Esophagus muscularis mucosa (tissue), 4 donors: ENCODE measurements around the gene NYAP2. TPM values are rescaled to one million over a fixed set of nuclear protein-coding genes. Genes with fewer than 3 reads are reported as not detected.

Experiments
- DNase-seq: peaks from one replicate; pipeline ENCODE4 v3.0.0-alpha.2; 2017; ENCODE audit errors: extremely low spot score
- H3K27ac ChIP-seq, 4 donors: fragments of 200-600 bp; sonication (generic); replicated peaks in 1 of 4; 1 replicate in 3 of 4; 2 replicates in 1 of 4; pipeline ENCODE4 v1.5.1; 2016 to 2019; ENCODE audit warnings: mild to moderate bottlenecking in 1 of 4
- H3K27me3 ChIP-seq, 4 donors: fragments of 200-600 bp; sonication (generic); one replicate each; pipeline versions ENCODE4 v1.5.1 to v1.6.0; 2016 to 2019
- H3K36me3 ChIP-seq, 4 donors: fragments of 200-600 bp; sonication (generic); one replicate each; pipeline ENCODE4 v1.5.1; 2016 to 2019
- H3K4me1 ChIP-seq, 4 donors: fragments of 200-600 bp; sonication (generic); one replicate each; pipeline ENCODE4 v1.5.1; 2016 to 2019
- H3K4me3 ChIP-seq, 4 donors: fragments of 200-600 bp; sonication (generic); 1 replicate in 2 of 4; 2 replicates in 2 of 4; pipeline ENCODE4 v1.5.1; 2016 to 2019; ENCODE audit warnings: mild to moderate bottlenecking in 4 of 4, moderate library complexity in 1 of 4
- H3K9me3 ChIP-seq, 4 donors: fragments of 200-600 bp; sonication (generic); 1 replicate in 3 of 4; 2 replicates in 1 of 4; pipeline ENCODE4 v1.5.1; 2016 to 2019
- EP300 ChIP-seq: sonication (generic); formaldehyde crosslinking; IDR thresholded peaks from one replicate; pipeline ENCODE4 v1.6.1; 2017; ENCODE audit warnings: antibody characterized with exemption
- POLR2A ChIP-seq: fragments of 450-650 bp; IDR thresholded peaks from one replicate; pipeline ENCODE4 v1.6.1; 2017; ENCODE audit warnings: antibody characterized with exemption, moderate library complexity, mild to moderate bottlenecking, low read depth
- POLR2AphosphoS5 ChIP-seq, 2 donors: sonication (generic); formaldehyde crosslinking; IDR thresholded peaks; one replicate each; pipeline ENCODE4 v1.6.1; 2017; ENCODE audit warnings: antibody characterized with exemption in 2 of 2
- WGBS: methylation state at CpG from one replicate; pipeline ENCODE4 v1.1.5; 2018; 5-methylcytosine and 5-hydroxymethylcytosine counted together
- intact Hi-C: fragments of 100-400 bp; cut with DNase I; formaldehyde crosslinking; loops from one replicate; pipeline ENCODE4 v1.15.1; 2023
- total RNA-seq, 4 donors: library from RNA; depleted of rRNA; stranded (reverse); fragments of >200 nt; gene quantifications; one replicate each; pipeline versions ENCODE4 v1.1.0 to v1.2.1, GENCODE V29; 2016
- TF ChIP-seq, protein P1 (sequence below), 3 experiments: fragments of 200-600 bp in 2 of 3; fragments of 450-650 bp in 1 of 3; sonication (generic) in 2 of 3; IDR thresholded peaks; one replicate each; pipeline ENCODE4 v1.5.1; 2017 to 2019; ENCODE audit warnings: antibody characterized with exemption in 3 of 3, mild to moderate bottlenecking in 2 of 3, moderate library complexity in 1 of 3

The NYAP2 gene
- total RNA-seq, 4 donors from 2014 or later, result under 0.01 to 0.26 (median 0.17) TPM; not detected in 1

DNA sequence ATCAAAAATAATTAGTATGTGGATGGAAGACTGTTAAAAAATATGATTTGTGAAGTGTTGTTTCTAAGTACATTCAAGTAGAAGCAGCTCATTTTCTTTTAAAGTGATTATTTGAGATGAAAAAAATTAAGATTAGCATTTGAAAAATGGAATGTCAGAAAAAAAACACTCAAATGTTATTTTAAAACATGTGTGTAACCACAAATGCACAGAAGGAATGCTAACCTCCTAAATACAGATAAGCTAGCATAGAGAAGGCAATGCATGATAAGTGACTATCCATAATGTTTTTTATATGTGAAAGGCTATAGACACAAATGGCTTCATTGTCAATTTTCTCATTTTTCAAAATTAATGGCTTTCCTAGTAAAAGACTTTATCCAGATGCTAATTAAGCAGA lies 198.9 kb downstream of the NYAP2 start:
- no peak for TF ChIP-seq POLR2A
- TF ChIP-seq, protein P1, sequence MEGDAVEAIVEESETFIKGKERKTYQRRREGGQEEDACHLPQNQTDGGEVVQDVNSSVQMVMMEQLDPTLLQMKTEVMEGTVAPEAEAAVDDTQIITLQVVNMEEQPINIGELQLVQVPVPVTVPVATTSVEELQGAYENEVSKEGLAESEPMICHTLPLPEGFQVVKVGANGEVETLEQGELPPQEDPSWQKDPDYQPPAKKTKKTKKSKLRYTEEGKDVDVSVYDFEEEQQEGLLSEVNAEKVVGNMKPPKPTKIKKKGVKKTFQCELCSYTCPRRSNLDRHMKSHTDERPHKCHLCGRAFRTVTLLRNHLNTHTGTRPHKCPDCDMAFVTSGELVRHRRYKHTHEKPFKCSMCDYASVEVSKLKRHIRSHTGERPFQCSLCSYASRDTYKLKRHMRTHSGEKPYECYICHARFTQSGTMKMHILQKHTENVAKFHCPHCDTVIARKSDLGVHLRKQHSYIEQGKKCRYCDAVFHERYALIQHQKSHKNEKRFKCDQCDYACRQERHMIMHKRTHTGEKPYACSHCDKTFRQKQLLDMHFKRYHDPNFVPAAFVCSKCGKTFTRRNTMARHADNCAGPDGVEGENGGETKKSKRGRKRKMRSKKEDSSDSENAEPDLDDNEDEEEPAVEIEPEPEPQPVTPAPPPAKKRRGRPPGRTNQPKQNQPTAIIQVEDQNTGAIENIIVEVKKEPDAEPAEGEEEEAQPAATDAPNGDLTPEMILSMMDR (IDR thresholded peaks at IDR 0.05), result no peak
- no peak overlapping the region for H3K27ac ChIP-seq
- intact Hi-C loops, result no loop called here
- H3K4me3 ChIP-seq, result no peak overlapping the region
- no peaks in the 10 kb centered on the region for H3K9me3 ChIP-seq
- no peak for DNase-seq
- no peaks in the 10 kb centered on the region for H3K27me3 ChIP-seq
- H3K36me3 ChIP-seq, result no peaks in the 10 kb centered on the region
- no peaks in the 10 kb centered on the region for H3K4me1 ChIP-seq

DNA sequence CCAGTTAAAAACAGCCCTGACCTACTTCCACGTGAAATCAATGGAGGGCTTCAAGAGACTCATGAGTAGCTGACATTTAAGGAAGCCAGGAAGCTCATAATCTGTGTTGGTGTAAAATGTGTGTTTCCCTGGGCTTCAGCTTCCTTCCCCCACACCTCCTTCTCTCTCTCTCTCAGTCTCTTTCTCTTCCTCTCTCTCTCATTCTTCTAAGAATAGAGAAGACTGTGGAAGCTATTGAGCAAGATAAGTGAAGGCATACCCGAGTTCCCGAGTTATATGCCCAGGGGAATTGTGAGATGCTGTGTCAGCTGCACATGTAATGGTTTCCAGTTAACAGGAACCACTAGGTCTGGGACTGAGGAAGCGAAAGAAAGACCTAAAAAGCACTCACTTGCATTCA lies 199.4 kb downstream of the NYAP2 start:
- H3K4me1 ChIP-seq, result no peaks in the 10 kb centered on the region
- no peak overlapping the region for H3K4me3 ChIP-seq
- no peaks in the 10 kb centered on the region for H3K36me3 ChIP-seq
- DNase-seq, result peak; percentile 75
- 65% methylated on average over 4 of the region's 4 CpGs for WGBS
- no peak for TF ChIP-seq EP300
- TF ChIP-seq POLR2AphosphoS5 (IDR thresholded peaks at IDR 0.05), result no peak
- no peaks in the 10 kb centered on the region for H3K9me3 ChIP-seq
- intact Hi-C loops, result no loop called here
- H3K27ac ChIP-seq, result no peak overlapping the region
- H3K27me3 ChIP-seq, result no peaks in the 10 kb centered on the region

DNA sequence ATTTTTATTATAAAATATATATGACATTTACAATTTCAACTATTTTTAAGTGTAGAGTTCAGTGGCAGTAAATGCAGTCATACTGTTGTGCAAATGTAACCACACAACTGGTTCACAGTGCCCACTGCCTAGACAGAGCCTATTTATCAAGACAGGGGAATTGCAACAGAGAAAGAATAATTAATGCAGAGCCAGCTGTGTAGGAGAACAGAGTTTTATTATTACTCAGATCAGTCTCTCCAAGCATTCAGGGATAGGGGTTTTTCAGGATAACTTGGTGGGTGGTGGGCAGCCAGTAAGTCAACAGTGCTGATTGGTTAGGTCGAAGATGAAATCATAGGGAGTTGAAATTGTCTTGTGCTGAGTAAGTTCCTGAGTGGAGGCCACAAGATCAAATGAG lies 200.3 kb downstream of the NYAP2 start:
- H3K4me3 ChIP-seq, result no peak overlapping the region
- H3K36me3 ChIP-seq, result no peaks in the 10 kb centered on the region
- no peaks in the 10 kb centered on the region for H3K27me3 ChIP-seq
- WGBS, result 85% methylated on average over 1 of the region's 1 CpG
- no peaks in the 10 kb centered on the region for H3K9me3 ChIP-seq
- TF ChIP-seq POLR2AphosphoS5 (IDR thresholded peaks at IDR 0.05) (no peak), POLR2A (no peak), EP300 (no peak)
- TF ChIP-seq, protein P1 (IDR thresholded peaks at IDR 0.05), result no peak
- intact Hi-C loops, result no loop called here
- H3K27ac ChIP-seq, result no peak overlapping the region
- H3K4me1 ChIP-seq, result no peaks in the 10 kb centered on the region
- DNase-seq, result peak; percentile 60

DNA sequence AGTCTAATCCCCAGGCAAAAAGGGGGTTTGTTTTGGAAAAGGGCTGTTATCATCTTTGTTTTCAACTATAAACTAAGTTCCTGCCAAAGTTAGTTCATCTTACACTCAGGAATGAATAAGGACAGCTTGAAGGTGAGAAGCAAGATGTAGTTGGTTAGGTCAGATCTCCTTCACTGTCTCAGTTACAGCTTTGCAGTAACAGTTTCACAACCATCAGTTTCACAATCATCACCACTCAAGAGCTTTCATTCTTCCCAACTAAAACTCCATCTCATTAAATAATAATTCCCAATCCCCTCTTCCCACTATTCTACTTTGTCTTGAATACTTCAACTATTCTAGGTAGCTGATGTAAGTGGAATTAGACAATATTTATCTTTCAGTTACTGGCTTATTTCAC lies 200.9 kb downstream of the NYAP2 start:
- Histone ChIP-seq H3K27me3 (no peaks in the 10 kb centered on the region), H3K4me3 (no peak overlapping the region)

DNA sequence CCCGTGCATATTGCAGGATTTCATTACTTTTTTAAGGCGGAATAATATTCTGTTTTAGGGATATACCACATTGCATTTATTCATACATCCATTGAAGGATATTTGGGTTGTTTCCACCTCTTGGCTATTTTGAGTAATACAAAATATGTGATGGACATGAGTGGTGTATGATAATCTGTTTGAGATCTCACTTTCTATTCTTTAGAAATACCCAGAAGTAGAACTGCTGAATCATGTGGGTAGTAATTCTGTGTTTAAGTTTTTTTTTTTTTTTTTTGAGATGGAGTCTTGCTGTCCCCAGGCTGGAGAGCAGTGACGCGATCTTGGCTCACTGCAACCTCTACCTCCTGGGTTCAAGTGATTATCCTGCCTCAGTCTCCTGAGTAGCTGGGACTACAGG lies 201.4 kb downstream of the NYAP2 start:
- WGBS, result 85% methylated on average over 4 of the region's 4 CpGs
- no peak overlapping the region for H3K4me3 ChIP-seq

More for the DNA sequence above, 200.9 kb downstream of the NYAP2 start:
- no peaks in the 10 kb centered on the region for H3K4me1 ChIP-seq
- intact Hi-C loops, result no loop called here
- H3K27ac ChIP-seq, result no peak overlapping the region
- TF ChIP-seq POLR2AphosphoS5 (IDR thresholded peaks at IDR 0.05) (no peak), POLR2A (no peak), EP300 (no peak)
- TF ChIP-seq, protein P1 (IDR thresholded peaks at IDR 0.05), result no peak
- H3K36me3 ChIP-seq, result no peaks in the 10 kb centered on the region
- no peaks in the 10 kb centered on the region for H3K9me3 ChIP-seq
- no peak for DNase-seq

More for the DNA sequence above, 201.4 kb downstream of the NYAP2 start:
- no peak for DNase-seq
- Histone ChIP-seq H3K36me3 (no peaks in the 10 kb centered on the region), H3K27me3 (no peaks in the 10 kb centered on the region), H3K4me1 (no peaks in the 10 kb centered on the region), H3K9me3 (no peaks in the 10 kb centered on the region), H3K27ac (no peak overlapping the region)
- intact Hi-C loops, result no loop called here
- TF ChIP-seq, protein P1 (IDR thresholded peaks at IDR 0.05), result no peak
- no peak for TF ChIP-seq POLR2A
- TF ChIP-seq POLR2AphosphoS5 (IDR thresholded peaks at IDR 0.05), result no peak
- no peak for TF ChIP-seq EP300
